ENCODE data around the gene ANKS1B.
"Not testable (repeated sequence)": the region's sequence is repeated elsewhere in the genome, so short reads cannot be mapped to it uniquely, and the experiment has no call there.

ANKS1B gene

GRCh38 chr12:98838231-98838647 is 1146.5 kb downstream of the ANKS1B start:
- no peak for DNase-seq

DNA sequence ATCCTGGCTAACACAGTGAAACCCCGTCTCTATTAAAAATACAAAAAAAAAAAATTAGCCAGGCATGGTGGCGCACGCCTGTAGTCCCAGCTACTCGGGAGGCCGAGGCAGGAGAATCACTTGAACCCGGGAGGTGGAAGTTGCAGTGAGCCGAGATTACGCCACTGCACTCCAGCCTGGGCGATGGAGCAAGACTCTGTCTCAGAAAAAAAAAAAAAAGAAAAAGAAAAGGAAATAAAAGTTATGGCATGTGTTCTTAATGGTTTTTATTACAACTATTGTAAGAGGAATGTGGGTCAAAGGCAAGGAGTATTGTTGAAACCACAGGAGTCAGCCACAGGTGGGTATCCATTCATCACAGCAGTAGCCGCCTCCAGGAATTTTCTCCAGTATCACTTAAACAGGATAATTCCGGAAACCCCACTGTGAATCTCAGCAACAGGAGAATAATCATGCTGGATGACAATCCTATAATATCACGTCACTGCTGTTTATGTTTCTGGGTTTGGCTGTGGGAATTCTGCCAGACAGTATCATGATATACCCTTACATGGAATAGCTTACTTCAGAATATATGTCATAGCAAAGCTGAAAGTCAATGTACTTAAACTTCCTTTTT is 1147.5 kb downstream of the ANKS1B start:
- DNase-seq: not testable (repeated sequence)

- DNase-seq: no peak
Measured at GRCh38 chr12:98830657-98831056, 1154.1 kb downstream of the ANKS1B start.

- no peak for DNase-seq
Measured at GRCh38 chr12:98828802-98829600, 1155.7 kb downstream of the ANKS1B start.

- DNase-seq: no peak
Measured at GRCh38 chr12:98823012-98823411, 1161.7 kb downstream of the ANKS1B start.

GRCh38 chr12:98821866-98822265 is 1162.9 kb downstream of the ANKS1B start:
- no peak for DNase-seq

- DNase-seq: no peak
Measured at GRCh38 chr12:98821232-98821631, 1163.5 kb downstream of the ANKS1B start.

DNA sequence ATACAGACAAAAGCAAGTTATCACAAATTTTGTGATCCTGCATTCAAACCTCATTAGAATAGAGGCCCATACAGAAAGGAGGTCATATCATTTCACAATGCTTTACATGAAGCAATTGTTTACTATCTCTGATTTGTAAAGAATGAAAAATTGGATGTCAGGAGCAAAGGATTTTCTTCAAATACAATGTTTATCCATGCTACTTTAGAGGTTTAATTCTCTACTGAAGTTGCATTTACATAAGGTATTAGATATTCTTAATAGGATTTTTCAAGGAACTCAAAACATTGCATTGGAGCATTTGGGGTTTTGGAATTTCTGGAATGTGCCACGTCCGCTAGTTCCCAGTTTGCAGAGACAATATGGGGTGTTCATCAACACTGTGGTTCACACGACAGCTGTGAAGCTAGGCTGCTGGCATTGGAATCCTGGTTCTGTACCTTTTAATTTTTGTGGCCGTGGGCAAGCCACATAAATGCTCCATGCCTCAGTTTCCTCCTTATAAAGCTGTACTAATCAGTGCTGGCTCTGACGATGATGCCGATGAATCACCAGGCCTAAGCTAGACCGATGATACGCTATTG is 1164.8 kb downstream of the ANKS1B start:
- no peak for DNase-seq

DNA sequence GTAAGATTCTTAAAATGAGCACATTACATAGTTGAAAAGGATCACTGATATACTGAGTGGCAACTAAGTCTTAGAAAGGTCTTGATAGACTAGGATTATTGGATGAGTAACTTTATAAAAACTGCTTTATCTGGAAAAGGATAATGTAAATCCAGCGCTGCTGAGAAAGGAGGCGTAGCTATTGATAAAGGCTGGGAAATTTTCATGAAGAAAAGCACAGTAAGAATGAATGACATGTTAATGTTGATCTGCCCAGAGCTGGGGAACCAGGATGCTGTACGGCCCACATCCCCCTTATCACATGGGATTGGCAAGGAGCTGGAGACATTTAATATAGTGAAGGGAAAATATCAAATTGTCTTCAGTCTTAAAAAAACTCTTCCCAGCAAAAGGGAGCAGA is 1165.7 kb downstream of the ANKS1B start:
- no peak for DNase-seq

GRCh38 chr12:98818239-98818638 is 1166.5 kb downstream of the ANKS1B start:
- DNase-seq: no peak

GRCh38 chr12:98817742-98818141 is 1167.0 kb downstream of the ANKS1B start:
- no peak for DNase-seq

DNA sequence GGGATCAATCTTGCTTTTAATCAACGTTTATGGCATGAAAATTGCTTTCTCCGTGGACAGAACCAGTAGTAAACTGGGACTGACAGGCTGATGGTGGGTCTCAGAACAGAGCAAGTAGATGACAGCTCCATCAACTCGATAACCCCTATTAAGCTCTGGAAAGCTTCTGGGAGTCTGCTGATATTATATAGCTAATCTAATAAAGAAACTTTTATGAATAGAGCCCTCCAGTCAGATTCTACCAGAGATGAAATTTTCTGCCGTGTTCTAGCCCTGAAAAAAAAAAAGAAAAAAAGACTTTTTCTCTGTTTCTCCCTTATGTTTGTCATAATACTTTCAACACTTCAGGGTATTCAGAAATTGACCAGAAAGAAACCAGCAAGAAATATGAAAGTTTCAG is 1168.0 kb downstream of the ANKS1B start:
- DNase-seq: no peak

- no peak for DNase-seq
Measured at GRCh38 chr12:98814254-98814653, 1170.5 kb downstream of the ANKS1B start.

DNA sequence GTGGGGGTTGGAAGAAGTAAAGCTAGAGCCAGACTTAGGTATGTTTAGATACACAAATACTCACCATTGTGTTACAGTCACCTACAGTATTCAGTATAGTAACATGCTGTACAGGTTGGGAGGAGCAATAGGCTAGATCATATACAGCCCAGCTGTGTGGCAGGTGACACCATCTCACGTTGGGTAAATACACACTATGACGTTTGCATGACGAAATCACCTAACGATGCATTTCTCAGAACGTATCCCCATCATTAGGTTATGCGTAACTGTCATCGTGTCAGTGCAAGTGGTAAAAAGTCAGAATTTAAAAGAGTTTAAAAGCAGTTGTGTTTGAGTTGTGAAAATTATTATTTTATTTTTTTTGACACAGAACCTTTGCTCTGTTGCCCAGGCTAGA is 1172.5 kb downstream of the ANKS1B start:
- DNase-seq: no peak

DNA sequence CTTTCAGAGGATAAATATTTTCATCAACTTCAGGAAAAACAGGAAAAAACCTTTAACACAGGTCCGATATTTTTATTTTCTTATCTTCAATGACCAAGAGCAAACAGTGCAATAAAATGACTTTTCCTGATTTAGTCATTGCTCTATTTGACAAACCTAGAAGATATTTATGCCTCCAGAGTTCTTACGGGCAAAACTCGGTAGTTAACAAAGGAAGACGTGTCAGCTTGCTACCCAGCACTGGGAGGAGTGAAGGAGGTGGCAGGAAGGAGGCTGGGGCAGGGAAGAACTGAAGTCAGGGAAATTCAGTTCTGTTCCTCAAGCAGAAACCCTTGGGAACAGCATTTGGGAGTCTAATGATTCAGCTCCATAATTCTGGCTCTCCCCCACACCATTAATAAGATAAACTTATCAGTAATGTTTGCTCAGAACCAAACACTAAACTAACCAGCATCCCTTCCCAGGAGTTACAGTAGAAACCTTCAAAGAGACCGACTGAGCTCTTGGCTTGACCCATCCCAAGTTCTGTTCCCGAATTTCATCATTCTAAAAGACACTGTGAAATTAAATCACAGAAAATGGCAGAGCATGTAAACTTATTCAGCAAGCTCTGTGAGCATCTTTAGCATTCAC is 1176.4 kb downstream of the ANKS1B start:
- no peak for DNase-seq

DNA sequence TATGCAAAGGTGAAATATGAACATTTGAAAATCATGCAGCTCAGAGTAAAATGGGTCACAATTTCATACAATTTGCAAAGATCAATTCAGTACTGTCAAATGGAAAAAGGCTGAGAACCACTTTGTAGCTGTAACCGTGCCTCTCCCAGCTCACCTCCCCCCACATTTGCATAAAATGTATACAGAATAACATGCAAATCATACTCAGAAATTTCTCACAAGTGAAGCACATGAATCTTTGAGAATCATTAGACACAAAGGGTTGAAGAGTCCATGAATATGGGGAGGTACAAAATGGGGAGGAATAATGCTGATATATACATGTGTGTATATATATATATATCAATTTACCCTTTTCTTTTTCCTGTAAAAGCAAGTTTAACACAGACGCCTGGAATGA is 1177.5 kb downstream of the ANKS1B start:
- no peak for DNase-seq

GRCh38 chr12:98803468-98804209 is 1181.1 kb downstream of the ANKS1B start:
- no peak for DNase-seq

DNA sequence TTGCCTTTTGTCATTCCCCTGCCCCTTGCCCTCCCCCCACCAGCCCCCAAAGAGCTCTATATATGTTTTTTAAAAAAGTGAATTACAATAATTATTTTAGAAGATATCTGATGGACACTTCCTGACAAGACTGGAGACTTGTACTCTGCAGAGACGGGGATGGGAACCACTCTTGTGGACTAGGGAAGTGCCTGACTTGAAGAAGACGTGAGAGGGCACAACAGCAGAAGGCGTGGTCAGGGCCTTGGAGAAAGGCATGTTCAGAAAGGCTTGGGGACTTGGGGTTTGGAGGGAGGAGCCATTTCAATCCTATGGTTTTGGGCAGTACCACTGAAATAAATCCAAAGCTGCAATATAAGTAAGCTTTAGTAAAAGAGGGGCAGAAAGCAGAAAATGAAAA is 1184.9 kb downstream of the ANKS1B start:
- DNase-seq: no peak

- no peak for DNase-seq
Measured at GRCh38 chr12:98799146-98799810, 1185.5 kb downstream of the ANKS1B start.

- DNase-seq: no peak
Measured at GRCh38 chr12:98797200-98797599, 1187.5 kb downstream of the ANKS1B start.

GRCh38 chr12:98796745-98797144 is 1188.0 kb downstream of the ANKS1B start:
- no peak for DNase-seq

DNA sequence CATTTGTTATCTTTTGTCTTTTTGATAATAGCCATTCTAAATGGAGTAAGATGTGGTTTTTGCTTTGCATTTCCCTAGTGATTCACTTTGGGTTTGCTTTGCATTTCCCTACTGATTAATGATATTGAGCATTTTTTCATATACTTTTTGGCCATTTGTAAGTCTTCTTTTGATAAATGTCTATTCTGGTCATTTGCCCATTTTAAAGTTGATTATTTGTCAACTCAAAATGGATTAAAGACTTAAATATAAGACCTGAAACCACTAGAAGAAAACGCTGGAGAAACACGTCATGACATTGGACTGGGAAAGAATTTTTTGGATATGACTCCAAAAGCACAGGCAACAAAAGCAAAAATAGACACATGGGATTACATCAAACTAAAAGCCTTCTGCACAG is 1191.6 kb downstream of the ANKS1B start:
- no peak for DNase-seq
